Gastrocnemius medialis (tissue), 4 donors: Measurements from ENCODE around the gene UFD1.

Experiments used
- POLR2A ChIP-seq, 2 donors: fragments of 450-650 bp; IDR thresholded peaks; one replicate each; pipeline ENCODE4 v1.6.1; 2017; ENCODE audit warnings: antibody characterized with exemption in 2 of 2, mild to moderate bottlenecking in 2 of 2, moderate library complexity in 2 of 2
- TF ChIP-seq, protein P1 (sequence below), 5 experiments: fragments of 450-650 bp in 3 of 5; fragments of 200-600 bp in 2 of 5; sonication (generic) in 2 of 5; IDR thresholded peaks in 4 of 5; conservative IDR thresholded peaks in 1 of 5; 1 replicate in 4 of 5; 2 replicates in 1 of 5; pipeline ENCODE4 v1.5.1; 2016 to 2019; ENCODE audit warnings: antibody characterized with exemption in 5 of 5, mild to moderate bottlenecking in 3 of 5, moderate library complexity in 3 of 5

DNA sequence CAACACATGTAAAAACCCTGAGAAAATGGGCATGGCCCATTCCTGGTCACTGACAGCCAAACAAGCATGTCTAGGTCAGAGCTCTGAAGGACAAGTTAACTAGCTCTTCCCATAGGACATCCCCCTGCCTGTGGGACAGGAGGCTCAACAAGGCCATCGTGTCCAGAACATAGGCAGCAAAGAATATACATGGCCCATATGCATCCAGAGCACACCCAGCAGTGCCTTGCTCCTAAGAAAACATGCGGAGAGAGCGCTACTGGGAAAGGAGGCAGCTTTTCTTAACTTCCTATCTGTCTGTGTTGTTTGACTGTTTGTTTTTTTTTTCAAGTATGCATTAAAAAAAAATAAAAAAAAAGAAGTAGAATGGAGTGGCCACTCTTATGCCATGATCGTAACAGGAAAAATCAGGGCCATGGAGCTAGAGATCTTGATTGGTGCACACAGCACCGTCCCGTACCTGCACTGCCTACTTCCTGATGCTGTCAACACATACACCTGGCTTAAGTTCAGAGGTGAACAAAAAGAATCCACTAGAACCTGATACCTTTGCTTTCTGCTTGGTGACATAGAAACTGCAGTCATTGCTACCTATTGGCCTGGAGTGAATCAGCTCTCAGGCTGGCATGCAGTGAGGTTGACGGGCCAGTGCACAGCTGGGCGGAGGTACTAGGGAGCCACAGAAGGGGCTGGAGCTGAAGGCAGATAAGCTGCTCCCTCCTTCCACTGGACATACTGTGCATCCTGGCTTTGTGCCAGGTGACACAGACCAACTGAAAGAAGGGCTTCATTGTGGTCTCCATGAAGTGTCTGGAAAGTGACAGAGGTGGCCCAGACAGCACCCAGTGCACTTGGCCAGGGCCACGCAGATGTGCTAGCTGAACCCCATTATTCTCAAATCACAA, 11.9 kb downstream of the UFD1 start:
- TF ChIP-seq, protein P1, sequence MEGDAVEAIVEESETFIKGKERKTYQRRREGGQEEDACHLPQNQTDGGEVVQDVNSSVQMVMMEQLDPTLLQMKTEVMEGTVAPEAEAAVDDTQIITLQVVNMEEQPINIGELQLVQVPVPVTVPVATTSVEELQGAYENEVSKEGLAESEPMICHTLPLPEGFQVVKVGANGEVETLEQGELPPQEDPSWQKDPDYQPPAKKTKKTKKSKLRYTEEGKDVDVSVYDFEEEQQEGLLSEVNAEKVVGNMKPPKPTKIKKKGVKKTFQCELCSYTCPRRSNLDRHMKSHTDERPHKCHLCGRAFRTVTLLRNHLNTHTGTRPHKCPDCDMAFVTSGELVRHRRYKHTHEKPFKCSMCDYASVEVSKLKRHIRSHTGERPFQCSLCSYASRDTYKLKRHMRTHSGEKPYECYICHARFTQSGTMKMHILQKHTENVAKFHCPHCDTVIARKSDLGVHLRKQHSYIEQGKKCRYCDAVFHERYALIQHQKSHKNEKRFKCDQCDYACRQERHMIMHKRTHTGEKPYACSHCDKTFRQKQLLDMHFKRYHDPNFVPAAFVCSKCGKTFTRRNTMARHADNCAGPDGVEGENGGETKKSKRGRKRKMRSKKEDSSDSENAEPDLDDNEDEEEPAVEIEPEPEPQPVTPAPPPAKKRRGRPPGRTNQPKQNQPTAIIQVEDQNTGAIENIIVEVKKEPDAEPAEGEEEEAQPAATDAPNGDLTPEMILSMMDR (IDR thresholded peaks at IDR 0.05 in 4 of 5, conservative IDR thresholded peaks at IDR 0.05 in 1 of 5): no peak
- TF ChIP-seq POLR2A (IDR thresholded peaks at IDR 0.05): no peak
